ENCODE data around the gene TNK2. TPM values are rescaled to one million over a fixed set of nuclear protein-coding genes. Genes with fewer than 3 reads are reported as not detected.

Gene TNK2
- total and polyA plus RNA-seq, 2 of the 8 experiments (the other 6 are each of a cell fraction or from before 2014, with no cell fraction given) = 10.4 to 33.9 TPM

GRCh38 chr3:195888311-195888761 lies 20.0 kb downstream of the TNK2 start (continued):
- no peak for TF ChIP-seq KDM1A (IDR thresholded peaks at IDR 0.05; ENCODE audit: borderline replicate concordance, low read length)
- no peak for TF ChIP-seq POU5F1 (IDR thresholded peaks at IDR 0.05; ENCODE audit: low read depth, low read length)
- no peak for TF ChIP-seq SUZ12 (IDR thresholded peaks at IDR 0.05; ENCODE audit: low read length)
- no peak for TF ChIP-seq SP4 (IDR thresholded peaks at IDR 0.05; ENCODE audit: low read length)
- no peak for TF ChIP-seq ATF2 (IDR thresholded peaks at IDR 0.05; ENCODE audit: low read length)
- no peak for TF ChIP-seq KDM4A (IDR thresholded peaks at IDR 0.05; ENCODE audit: low read depth, low read length, severe bottlenecking)
